Epithelial cell of prostate (primary cell): ENCODE data around the gene MXRA7.

Experiments
- DNase-seq: peaks from one replicate; pipeline ENCODE4 v3.0.0-alpha.2; 2011; ENCODE audit warnings: low read depth, low spot score
- H3K27ac ChIP-seq: fragments of 450-650 bp; 2 replicates; pipeline ENCODE4 v1.5.1; 2017; ENCODE audit warnings: mild to moderate bottlenecking

The MXRA7 gene

GRCh38 chr17:76630151-76630550 is 80.6 kb downstream of the MXRA7 start:
- no peak for DNase-seq

More at GRCh38 chr17:76630151-76630550, 80.6 kb downstream of the MXRA7 start:
- no peak overlapping the region for H3K27ac ChIP-seq
